ENCODE measurements around the gene RSRC2.
"Not testable (repeated sequence)": the region's sequence is repeated elsewhere in the genome, so short reads cannot be mapped to it uniquely, and the experiment has no call there.

GRCh38 chr12:122493222-122493621 lies 33.5 kb downstream of the RSRC2 start:
- not testable (repeated sequence) for TF ChIP-seq CTCF (IDR thresholded peaks at IDR 0.05; ENCODE audit: borderline replicate concordance, extremely low read depth, low read length, poor library complexity, severe bottlenecking); EZH2 (IDR thresholded peaks at IDR 0.05; ENCODE audit: borderline replicate concordance, low read depth, low read length, severe bottlenecking)
